ENCODE results near the gene RNGTT.

DNA sequence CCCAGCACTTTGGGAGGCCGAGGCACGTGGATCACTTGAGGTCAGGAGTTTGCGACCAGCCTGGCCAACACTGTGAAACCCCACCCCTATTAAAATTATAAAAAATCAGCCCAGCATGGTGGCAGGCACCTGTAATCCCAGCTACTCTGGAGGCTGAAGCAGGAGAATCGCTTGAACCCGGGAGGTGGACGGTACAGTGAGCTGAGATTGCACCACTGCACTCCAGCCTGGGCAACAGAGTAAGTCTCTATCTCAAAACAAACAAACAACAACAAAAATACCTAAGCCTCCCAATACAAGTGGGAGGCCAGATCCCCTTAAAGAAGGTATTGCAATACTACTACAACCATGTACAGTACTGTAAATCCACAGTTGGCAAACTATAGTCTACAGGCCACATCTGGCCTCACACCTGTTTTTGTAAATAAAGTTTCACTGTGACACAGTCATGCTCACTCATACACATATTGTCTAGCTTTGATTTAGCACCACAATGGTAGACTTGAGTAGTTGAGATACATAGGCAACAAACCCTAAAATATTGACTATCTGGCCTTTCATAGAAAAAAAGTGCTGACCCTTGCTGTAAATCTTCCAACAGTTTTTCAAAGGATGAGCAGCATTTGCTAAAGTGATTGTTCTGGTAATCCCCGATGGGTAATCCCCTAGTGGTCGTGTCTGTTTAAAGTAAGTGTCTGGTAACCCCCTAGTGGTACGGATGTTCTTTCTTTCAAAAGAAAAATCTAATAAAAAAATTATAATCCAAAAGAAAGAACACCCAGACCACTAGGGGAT, 202.0 kb downstream of the RNGTT start:
- TF ChIP-seq, protein P1, sequence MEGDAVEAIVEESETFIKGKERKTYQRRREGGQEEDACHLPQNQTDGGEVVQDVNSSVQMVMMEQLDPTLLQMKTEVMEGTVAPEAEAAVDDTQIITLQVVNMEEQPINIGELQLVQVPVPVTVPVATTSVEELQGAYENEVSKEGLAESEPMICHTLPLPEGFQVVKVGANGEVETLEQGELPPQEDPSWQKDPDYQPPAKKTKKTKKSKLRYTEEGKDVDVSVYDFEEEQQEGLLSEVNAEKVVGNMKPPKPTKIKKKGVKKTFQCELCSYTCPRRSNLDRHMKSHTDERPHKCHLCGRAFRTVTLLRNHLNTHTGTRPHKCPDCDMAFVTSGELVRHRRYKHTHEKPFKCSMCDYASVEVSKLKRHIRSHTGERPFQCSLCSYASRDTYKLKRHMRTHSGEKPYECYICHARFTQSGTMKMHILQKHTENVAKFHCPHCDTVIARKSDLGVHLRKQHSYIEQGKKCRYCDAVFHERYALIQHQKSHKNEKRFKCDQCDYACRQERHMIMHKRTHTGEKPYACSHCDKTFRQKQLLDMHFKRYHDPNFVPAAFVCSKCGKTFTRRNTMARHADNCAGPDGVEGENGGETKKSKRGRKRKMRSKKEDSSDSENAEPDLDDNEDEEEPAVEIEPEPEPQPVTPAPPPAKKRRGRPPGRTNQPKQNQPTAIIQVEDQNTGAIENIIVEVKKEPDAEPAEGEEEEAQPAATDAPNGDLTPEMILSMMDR (conservative IDR thresholded peaks at IDR 0.05), result no peak
- no peak for TF ChIP-seq EZH2 (IDR thresholded peaks at IDR 0.05; ENCODE audit: low read depth)
